Measurements from ENCODE around the gene AVPI1. TPM values are rescaled to one million over a fixed set of nuclear protein-coding genes. Genes with fewer than 3 reads are reported as not detected.

The AVPI1 gene
- total RNA-seq, 2 experiments from 2014 or later, result 10.7 to 11.6 TPM

- DNase-seq, result no peak
- ATAC-seq (ENCODE audit: poor library complexity), result no peak
- Histone ChIP-seq H3K27ac (ENCODE audit: low read depth in 1 of 2, low read length in 2 of 2) (no peak overlapping the region), H3K9me3 (ENCODE audit: control insufficient read depth in 1 of 2, insufficient read depth in 1 of 2, low read length in 2 of 2) (no peaks in the 10 kb centered on the region), H3K36me3 (ENCODE audit: insufficient read depth, low read length) (no peaks in the 10 kb centered on the region), H3K27me3 (ENCODE audit: control insufficient read depth in 1 of 2, insufficient read depth in 2 of 2, low read length in 2 of 2) (no peaks in the 10 kb centered on the region), H3K4me3 (ENCODE audit: low read length) (no peak overlapping the region), H3K4me1 (ENCODE audit: insufficient read depth, low read length) (no peaks in the 10 kb centered on the region)
- Mint-ChIP-seq H3K27ac (no peak overlapping the region), H3K4me1 (ENCODE audit: low read depth) (no peaks in the 10 kb centered on the region), H3K9me3 (no peaks in the 10 kb centered on the region), H3K4me3 (no peak overlapping the region), H3K27me3 (peaks cover 6% of the 10 kb centered on the region), H3K36me3 (ENCODE audit: low read depth) (no peaks in the 10 kb centered on the region)
- intact Hi-C loops (cut with DNase I, micrococcal nuclease), result no loop called here
- TF ChIP-seq CTCF (IDR thresholded peaks at IDR 0.05), result no peak
- ChIA-PET CTCF (no interaction called here), POLR2A (interaction anchor here (0.6 kb wide), 1 partner anchor 802 kb away, joined by 3 read pairs; no protein-coding TSS in a partner anchor)
Observed at GRCh38 chr10:97723001-97723400, 36.0 kb upstream of the AVPI1 start.

DNA sequence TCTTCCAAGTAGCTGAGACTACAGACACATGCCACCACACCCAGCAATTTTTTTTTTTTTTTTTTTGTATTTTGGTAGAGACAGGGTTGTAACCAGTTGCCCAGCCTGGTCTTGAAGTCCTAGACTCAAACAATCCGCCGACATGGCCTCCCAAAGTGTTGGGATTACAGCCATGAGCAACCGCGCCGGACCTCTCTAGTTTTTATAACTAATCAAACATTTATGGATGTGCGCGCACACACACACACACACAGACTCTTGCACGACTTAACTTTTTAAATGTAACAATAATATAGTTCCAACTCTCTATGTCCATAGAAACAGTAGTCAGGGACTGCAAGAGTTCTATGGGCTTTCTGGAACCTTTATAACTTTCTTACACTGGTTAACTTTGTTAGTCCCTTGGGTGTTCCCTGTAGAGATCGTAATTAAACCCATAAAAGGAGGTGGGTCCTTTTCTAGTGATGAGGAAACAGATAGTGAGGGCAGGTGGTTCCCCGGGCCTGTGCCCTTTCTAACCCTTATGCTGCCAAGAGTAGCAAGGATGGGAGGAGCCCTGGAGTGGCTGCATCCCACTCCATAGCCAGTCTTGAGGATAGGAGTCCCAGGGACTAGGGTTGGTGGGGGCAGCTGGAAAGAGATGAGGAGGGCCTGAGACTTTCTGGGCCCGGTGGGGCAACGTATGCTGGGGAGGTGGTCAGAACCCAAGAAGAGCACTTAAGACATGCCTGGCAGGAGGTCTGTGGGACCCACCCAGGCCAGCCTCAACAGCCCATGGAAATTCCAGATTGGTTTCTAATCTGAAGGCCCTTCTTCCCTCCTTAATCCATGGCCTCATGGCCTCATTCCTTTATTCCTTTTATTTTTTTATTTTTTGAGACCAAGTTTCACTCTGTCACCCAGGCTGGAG is 35.1 kb upstream of the AVPI1 start:
- Histone ChIP-seq H3K4me1 (ENCODE audit: insufficient read depth, low read length) (no peaks in the 10 kb centered on the region), H3K27me3 (ENCODE audit: control insufficient read depth in 1 of 2, insufficient read depth in 2 of 2, low read length in 2 of 2) (no peaks in the 10 kb centered on the region), H3K36me3 (ENCODE audit: insufficient read depth, low read length) (no peaks in the 10 kb centered on the region), H3K9me3 (ENCODE audit: control insufficient read depth in 1 of 2, insufficient read depth in 1 of 2, low read length in 2 of 2) (no peaks in the 10 kb centered on the region), H3K4me3 (ENCODE audit: low read length) (no peak overlapping the region), H3K27ac (ENCODE audit: low read depth in 1 of 2, low read length in 2 of 2) (no peak overlapping the region)
- ChIA-PET POLR2A (interaction anchor here (0.6 kb wide), 1 partner anchor 801 kb away, joined by 3 read pairs; no protein-coding TSS in a partner anchor), CTCF (no interaction called here)
- H3K27me3 Mint-ChIP-seq, result peaks cover 6% of the 10 kb centered on the region
- H3K4me3 Mint-ChIP-seq, result no peak overlapping the region
- DNase-seq (no peak), ATAC-seq (ENCODE audit: poor library complexity) (no peak)
- H3K9me3 Mint-ChIP-seq, result no peaks in the 10 kb centered on the region
- no peak for TF ChIP-seq CTCF (IDR thresholded peaks at IDR 0.05)
- no peak overlapping the region for H3K27ac Mint-ChIP-seq
- no peaks in the 10 kb centered on the region for H3K4me1 Mint-ChIP-seq (ENCODE audit: low read depth)
- intact Hi-C loops (cut with DNase I, micrococcal nuclease), result no loop called here
- no peaks in the 10 kb centered on the region for H3K36me3 Mint-ChIP-seq (ENCODE audit: low read depth)

DNA sequence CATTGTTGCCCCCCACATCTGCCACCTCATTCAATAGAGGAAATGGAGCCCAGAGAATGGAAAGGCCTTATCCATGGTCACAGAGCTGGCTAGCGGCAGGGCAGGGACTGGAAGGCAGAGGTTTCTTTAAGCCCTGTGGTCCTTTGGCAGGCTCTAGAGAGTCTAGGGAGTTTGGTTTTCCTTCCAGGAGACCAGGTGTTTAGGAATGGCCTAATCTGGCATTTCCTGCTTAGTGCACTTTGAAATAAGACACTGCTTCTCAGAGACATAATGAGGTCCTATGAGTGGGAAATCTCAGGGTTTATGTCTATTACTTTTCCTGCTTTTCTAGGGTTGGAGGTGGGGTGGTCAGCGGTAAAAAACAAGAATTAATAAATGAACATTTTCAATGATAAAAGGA is 32.6 kb upstream of the AVPI1 start:
- ATAC-seq (ENCODE audit: poor library complexity), result no peak
- TF ChIP-seq CTCF (IDR thresholded peaks at IDR 0.05), result no peak
- H3K4me1 Mint-ChIP-seq (ENCODE audit: low read depth), result peaks cover 5% of the 10 kb centered on the region
- Histone ChIP-seq H3K4me3 (ENCODE audit: low read length) (no peak overlapping the region), H3K4me1 (ENCODE audit: insufficient read depth, low read length) (peaks cover 5% of the 10 kb centered on the region), H3K27ac (ENCODE audit: low read depth in 1 of 2, low read length in 2 of 2) (no peak overlapping the region), H3K27me3 (ENCODE audit: control insufficient read depth in 1 of 2, insufficient read depth in 2 of 2, low read length in 2 of 2) (no peaks in the 10 kb centered on the region), H3K9me3 (ENCODE audit: control insufficient read depth in 1 of 2, insufficient read depth in 1 of 2, low read length in 2 of 2) (no peaks in the 10 kb centered on the region), H3K36me3 (ENCODE audit: insufficient read depth, low read length) (no peaks in the 10 kb centered on the region)
- H3K27me3 Mint-ChIP-seq, result no peaks in the 10 kb centered on the region
- H3K4me3 Mint-ChIP-seq, result no peak overlapping the region
- H3K36me3 Mint-ChIP-seq (ENCODE audit: low read depth), result no peaks in the 10 kb centered on the region
- no peak overlapping the region for H3K27ac Mint-ChIP-seq
- no peak for DNase-seq
- H3K9me3 Mint-ChIP-seq, result no peaks in the 10 kb centered on the region
- intact Hi-C loops (cut with DNase I, micrococcal nuclease), result no loop called here
- ChIA-PET POLR2A (no interaction called here), CTCF (interaction anchor here (1.7 kb wide), 1 partner anchor 33 kb away, joined by 4 read pairs; no protein-coding TSS in a partner anchor)

Data from CD4-positive, alpha-beta T cell (primary cell).